NCI-H345 (cell line): ENCODE measurements around the gene PKIG.
"Not testable (repeated sequence)": the region's sequence is repeated elsewhere in the genome, so short reads cannot be mapped to it uniquely, and the experiment has no call there.

Experiments
- DNase-seq: peaks from one replicate; lab custom pipeline; 2025; lab: John Stamatoyannopoulos, UW

The PKIG gene

DNA sequence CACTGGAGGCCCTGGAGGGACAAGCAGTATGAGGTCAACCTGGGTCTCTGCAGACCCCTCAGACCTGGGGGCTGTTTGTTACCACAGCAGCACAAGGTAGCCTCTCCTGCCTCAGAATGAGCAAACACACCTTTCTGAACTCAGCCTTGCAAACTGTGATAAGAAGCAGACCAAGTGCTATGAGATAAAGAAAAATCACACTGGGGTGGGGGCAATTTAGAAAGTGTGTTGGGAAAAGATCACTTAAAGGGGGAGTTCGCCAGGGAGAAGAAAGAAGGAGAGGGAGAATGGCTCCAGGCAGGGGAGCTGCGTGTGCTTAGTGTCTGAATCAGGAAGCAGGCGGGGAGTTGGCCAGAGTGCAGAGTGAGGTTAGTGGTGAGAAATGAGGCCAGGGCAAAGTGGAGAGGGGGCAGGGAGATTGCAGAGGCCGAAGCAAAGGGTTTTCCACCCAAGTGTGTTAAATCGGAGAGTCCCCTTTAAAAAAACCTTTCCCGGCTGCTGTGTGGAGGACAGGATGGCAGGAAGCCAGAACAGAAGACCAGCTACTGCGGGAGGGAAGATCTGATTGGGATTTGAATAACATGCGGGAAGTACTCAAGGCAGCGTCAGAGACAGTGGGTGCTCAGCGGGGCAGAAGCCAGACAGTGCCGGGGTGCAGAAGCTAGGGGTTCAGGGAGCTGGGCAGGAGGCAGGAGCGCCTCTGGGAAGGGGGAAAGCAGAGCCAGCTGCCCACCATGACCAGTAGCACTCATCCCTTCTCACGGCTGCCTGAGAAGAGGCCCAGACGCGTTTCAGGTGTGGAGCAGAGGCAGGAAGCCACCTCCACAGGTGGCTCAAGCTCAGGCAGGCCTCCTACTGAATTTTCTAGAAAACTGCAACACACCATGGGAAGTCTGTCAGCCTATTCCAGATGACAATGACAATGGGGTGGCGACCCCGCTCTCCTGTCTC, 60.1 kb downstream of the PKIG start:
- peak; percentile 85 for DNase-seq

GRCh38 chr20:44643154-44643519, 60.8 kb downstream of the PKIG start:
- DNase-seq = no peak

DNA sequence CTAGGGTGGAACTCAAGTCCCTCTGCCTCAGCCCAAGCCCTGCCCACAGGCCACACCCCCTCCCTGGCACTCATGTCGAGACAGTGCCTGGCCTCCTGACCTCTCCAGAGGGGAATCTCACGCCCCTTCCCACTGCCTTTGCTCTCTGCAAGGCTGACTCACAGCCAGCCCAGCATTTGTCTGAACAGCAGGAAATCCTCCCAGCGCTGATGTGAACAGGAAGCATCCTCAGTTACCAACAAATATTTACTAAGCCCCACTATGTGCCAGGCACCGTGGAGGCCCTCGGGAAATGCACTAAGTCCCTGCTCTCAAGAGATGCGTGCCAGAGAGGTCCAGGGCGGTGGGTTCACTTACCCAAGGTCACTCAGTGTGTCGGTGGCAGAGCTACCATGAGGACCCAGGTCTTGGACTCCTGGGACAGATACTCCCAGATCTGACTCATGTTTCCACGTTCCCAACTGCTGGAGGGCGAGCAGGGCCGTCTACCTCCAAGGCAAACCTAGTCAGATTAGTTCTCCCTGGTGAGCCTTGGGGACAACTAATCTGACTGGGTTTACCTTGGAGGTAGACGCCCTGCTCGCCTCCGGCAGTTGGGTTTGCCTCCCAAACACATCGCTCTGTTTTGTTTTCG, 61.3 kb downstream of the PKIG start:
- DNase-seq = peak; percentile 19

- DNase-seq = no peak
These were observed 61.8 kb downstream of the PKIG start for GRCh38 chr20:44644230-44644617.

- DNase-seq = no peak
These were observed 62.3 kb downstream of the PKIG start for GRCh38 chr20:44644667-44645131.

GRCh38 chr20:44646023-44646640, 63.8 kb downstream of the PKIG start:
- DNase-seq = peak; percentile 79

- no peak for DNase-seq
These were observed 64.4 kb downstream of the PKIG start for GRCh38 chr20:44646641-44647274.

GRCh38 chr20:44648068-44648467, 65.7 kb downstream of the PKIG start:
- DNase-seq = peak; percentile 31

GRCh38 chr20:44648579-44648978, 66.2 kb downstream of the PKIG start:
- DNase-seq = no peak

DNA sequence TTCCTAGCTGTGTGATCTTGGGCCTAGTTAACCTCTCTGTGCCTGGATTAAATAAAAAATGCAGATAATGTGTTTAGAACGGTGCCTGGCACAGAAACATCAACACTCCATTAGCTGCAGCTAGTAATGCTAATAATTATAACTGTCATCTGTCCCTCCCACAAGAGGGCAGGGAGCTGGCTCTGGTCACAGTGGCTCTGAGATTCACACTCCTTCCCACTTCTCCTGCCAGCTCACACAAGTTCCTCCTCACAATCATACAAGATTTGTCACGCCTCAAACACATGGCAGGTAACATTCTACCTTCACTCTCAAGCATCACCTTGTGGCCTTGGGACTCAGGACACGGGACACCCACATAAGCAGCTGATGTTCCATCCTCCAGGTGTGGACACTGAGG, 66.7 kb downstream of the PKIG start:
- DNase-seq = no peak

- no peak for DNase-seq
These were observed 67.6 kb downstream of the PKIG start for GRCh38 chr20:44649976-44650375.

DNA sequence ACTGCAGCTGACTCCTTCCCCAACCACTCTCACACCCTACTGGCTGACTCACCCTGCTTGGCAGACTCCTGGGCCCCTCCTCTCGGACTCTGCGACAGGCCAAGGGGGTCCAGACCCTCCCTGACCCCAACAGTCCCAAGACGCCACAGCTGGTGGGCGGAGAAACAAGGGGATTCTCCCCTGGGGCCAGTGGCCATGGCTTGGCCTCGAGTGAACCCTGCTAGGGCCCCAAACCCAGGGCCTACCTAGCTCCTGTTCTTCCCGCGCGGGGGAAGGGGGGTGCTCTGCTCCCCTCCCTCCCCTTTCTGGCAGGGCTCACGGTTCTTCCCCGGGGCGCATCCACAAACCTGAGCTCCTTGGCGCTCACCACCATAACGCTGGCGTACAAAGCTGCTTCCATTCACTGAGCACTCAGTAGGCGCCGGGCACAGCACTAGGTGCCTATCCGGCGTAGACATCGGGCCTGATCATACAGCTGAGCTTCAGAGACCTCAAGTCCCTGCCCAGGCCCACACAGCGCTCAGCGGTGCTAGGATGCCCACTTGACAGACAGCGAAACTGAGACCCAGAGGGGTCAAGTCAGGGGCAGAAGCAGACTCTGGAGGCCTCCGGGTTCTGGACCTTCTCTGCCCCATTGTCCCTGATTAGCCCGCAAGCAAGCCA, 68.5 kb downstream of the PKIG start:
- no peak for DNase-seq

DNA sequence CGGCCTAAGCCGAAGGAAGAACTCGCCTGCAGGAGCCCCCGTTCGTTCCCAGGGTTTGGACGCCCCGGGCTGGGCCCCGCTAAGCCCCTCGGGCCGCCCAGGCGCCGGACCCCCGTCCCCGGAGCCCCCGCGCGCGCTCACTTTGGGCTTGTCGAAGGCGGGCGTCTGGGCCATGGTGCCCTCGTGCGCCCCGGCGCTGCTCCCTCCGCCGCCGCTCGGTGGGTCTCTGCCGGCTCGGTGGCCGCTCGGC, 69.0 kb downstream of the PKIG start:
- no peak for DNase-seq

GRCh38 chr20:44651684-44652423, 69.5 kb downstream of the PKIG start, which contains the start of gene ADA:
ADA (minus strand) TSS chr20:44651699; CDS start chr20:44651607, 92 bp downstream.
- DNase-seq = peak; percentile 73

GRCh38 chr20:44653546-44653945, 71.2 kb downstream of the PKIG start:
- DNase-seq = no peak

DNA sequence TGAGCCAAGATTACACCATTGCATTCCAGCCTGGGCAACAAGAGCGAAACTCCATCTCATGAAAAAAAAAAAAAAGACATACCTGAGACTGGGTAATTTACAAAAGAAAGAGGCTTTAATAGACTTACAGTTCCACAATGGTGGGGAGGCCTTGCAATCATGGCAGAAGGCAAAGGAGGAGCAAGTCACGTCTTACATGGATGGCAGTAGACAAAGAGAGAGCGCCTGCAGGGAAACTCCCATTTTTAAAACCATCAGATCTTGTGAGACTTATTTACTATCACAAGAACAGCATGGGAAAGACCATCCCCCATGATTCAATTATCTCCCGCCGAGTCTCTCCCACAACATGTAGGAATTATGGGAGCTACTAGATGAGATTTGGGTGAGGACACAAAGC, 71.8 kb downstream of the PKIG start:
- not testable (repeated sequence) for DNase-seq

DNA sequence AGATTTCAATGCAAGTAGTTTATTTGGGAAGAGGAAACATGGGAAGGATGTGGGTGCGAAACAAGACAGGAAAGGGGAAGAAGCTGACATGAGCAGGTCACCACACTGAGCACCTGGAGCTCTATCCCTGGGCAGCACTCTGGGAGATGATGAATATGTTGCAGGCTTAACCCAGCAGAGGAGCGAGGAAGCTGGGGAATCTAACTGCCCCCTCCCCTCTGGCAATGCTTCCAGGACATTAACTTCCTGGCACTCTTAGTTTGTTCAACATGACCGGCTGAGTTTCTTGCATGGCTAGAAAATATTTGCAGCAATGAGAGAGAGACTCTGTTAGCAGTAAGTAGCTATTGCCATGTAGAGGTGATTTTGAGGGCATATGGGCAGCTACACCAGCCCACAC, 74.1 kb downstream of the PKIG start:
- DNase-seq = no peak

- no peak for DNase-seq
These were observed 75.5 kb downstream of the PKIG start for GRCh38 chr20:44657875-44658274.

- no peak for DNase-seq
These were observed 76.4 kb downstream of the PKIG start for GRCh38 chr20:44658810-44659209.

DNA sequence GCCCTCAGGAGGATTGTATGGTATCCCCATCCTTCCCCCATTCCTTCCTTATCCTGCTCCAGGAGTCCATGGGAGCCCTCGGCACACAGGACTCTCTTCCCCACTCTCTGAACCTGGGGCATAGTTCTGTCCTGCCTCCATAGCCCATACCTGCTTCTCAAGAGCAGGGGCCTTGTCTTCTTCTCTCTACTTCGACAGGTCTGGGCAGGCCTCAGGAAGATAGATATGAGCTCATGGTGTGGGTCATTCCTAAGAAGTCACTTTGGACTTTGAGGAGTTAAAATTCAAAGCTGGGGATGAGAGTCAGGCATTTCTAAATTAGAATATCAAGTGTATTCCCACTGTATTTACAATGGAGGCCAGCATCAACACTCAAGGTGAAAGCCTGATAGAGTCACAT, 77.6 kb downstream of the PKIG start:
- no peak for DNase-seq

- DNase-seq = no peak
These were observed 78.2 kb downstream of the PKIG start for GRCh38 chr20:44660581-44660980.
